AG04450 (cell line): ENCODE results near the gene MINK1. TPM values are rescaled to one million over a fixed set of nuclear protein-coding genes. Genes with fewer than 3 reads are reported as not detected.
"Not testable (repeated sequence)": the region's sequence is repeated elsewhere in the genome, so short reads cannot be mapped to it uniquely, and the experiment has no call there.

Source experiments
- CTCF ChIA-PET: fragments of 300-600, 350-600 bp; formaldehyde crosslinking; extraction: SDS; loops from one replicate; lab custom pipeline; 2022; ENCODE audit warnings: antibody characterized with exemption, inconsistent platforms; lab: Charles Lee
- POLR2A ChIA-PET: fragments of 350-600 bp; formaldehyde crosslinking; extraction: SDS; loops from one replicate; lab custom pipeline; 2021; ENCODE audit warnings: antibody characterized with exemption, inconsistent platforms; lab: Yijun Ruan, JAX
- DNase-seq: peaks from one replicate; pipeline ENCODE4 v3.0.0-alpha.2; 2011; ENCODE audit warnings: low read depth, low spot score
- H3K27ac ChIP-seq: one replicate; pipeline ENCODE4 v1.5.1; 2012; ENCODE audit warnings: low read depth, low read length, control low read depth
- H3K27me3 ChIP-seq: one replicate; pipeline ENCODE4 v1.6.0; 2012; ENCODE audit warnings: low read length; ENCODE audit not compliant: control insufficient read depth, insufficient read depth
- H3K4me3 ChIP-seq: 2 replicates; pipeline ENCODE4 v1.5.1; 2011; ENCODE audit warnings: mild to moderate bottlenecking, low read depth, low read length, control low read depth
- H3K9me3 ChIP-seq: 2 replicates; pipeline ENCODE4 v1.5.1; 2012; ENCODE audit warnings: low read length; ENCODE audit not compliant: control insufficient read depth, insufficient read depth
- CTCF ChIP-seq: IDR thresholded peaks from 2 replicates; pipeline ENCODE4 v1.5.1; 2011; ENCODE audit warnings: low read depth, low read length, control low read depth, inconsistent platforms
- polyA plus RNA-seq: library from polyadenylated mRNA; depleted of rRNA; stranded (reverse); fragments of >200 nt; gene quantifications from 2 replicates; pipeline ENCODE4 v1.2.3, GENCODE V29; 2011

MINK1 gene
- polyA plus RNA-seq, 1 experiment = 29.4 TPM

GRCh38 chr17:4856937-4857314, 23.8 kb downstream of the MINK1 start:
- no peak overlapping the region for H3K4me3 ChIP-seq
- DNase-seq = no peak
- CTCF ChIA-PET = interaction anchor here (1.1 kb wide), 1 partner anchor 41 kb away, joined by 3 read pairs; no protein-coding TSS in a partner anchor

GRCh38 chr17:4857347-4857746, 24.2 kb downstream of the MINK1 start:
- not testable (repeated sequence) for DNase-seq, H3K27me3 ChIP-seq, H3K9me3 ChIP-seq, H3K27ac ChIP-seq, H3K4me3 ChIP-seq
- ChIA-PET CTCF (interaction anchor here (0.7 to 1.5 kb wide), 5 partner anchors 19 to 68 kb away, joined by 3 to 7 read pairs (median 3); no protein-coding TSS in a partner anchor), POLR2A (interaction anchor here (0.5 to 0.6 kb wide), 3 partner anchors 27 to 244 kb away, joined by 4 to 8 read pairs (median 8); no protein-coding TSS in a partner anchor)

More at GRCh38 chr17:4856937-4857314, 23.8 kb downstream of the MINK1 start:
- no peak for TF ChIP-seq CTCF
- Histone ChIP-seq H3K27ac (no peak overlapping the region), H3K27me3 (no peaks in the 10 kb centered on the region), H3K9me3 (no peaks in the 10 kb centered on the region)
- POLR2A ChIA-PET = interaction anchor here (0.6 kb wide), 1 partner anchor 55 kb away, joined by 8 read pairs; no protein-coding TSS in a partner anchor

GRCh38 chr17:4858068-4858881, 25.1 kb downstream of the MINK1 start:
- ChIA-PET CTCF (interaction anchor here (0.7 to 1.5 kb wide), 5 partner anchors 18 to 69 kb away, joined by 3 to 7 read pairs (median 3); no protein-coding TSS in a partner anchor), POLR2A (interaction anchor here (0.6 to 1.2 kb wide), 3 partner anchors 30 to 68 kb away, joined by 3 to 4 read pairs (median 3); partner anchors contain the start of gene PSMB6)
- Histone ChIP-seq H3K27me3 (no peaks in the 10 kb centered on the region), H3K27ac (no peak overlapping the region), H3K9me3 (no peaks in the 10 kb centered on the region), H3K4me3 (no peak overlapping the region)
- no peak for TF ChIP-seq CTCF
- no peak for DNase-seq

- ChIA-PET POLR2A (interaction anchor here (1.0 to 1.2 kb wide), 2 partner anchors 63 to 69 kb away, joined by 3 to 4 read pairs; partner anchors contain the start of gene PSMB6), CTCF (interaction anchor here (0.5 to 1.5 kb wide), 3 partner anchors 11 to 69 kb away, joined by 3 to 7 read pairs (median 4); no protein-coding TSS in a partner anchor)
- H3K9me3 ChIP-seq = no peaks in the 10 kb centered on the region
- DNase-seq = no peak
- no peak overlapping the region for H3K4me3 ChIP-seq
- no peaks in the 10 kb centered on the region for H3K27me3 ChIP-seq
- TF ChIP-seq CTCF = no peak
- H3K27ac ChIP-seq = no peak overlapping the region
These were observed 25.7 kb downstream of the MINK1 start for GRCh38 chr17:4858882-4859260.

- Histone ChIP-seq H3K9me3 (no peaks in the 10 kb centered on the region), H3K4me3 (no peak overlapping the region), H3K27ac (no peak overlapping the region), H3K27me3 (no peaks in the 10 kb centered on the region)
- POLR2A ChIA-PET = no interaction called here
- CTCF ChIA-PET = interaction anchor here (0.6 to 1.1 kb wide), 2 partner anchors 71 to 147 kb away, joined by 3 read pairs; no protein-coding TSS in a partner anchor
- no peak for TF ChIP-seq CTCF
- DNase-seq = no peak
These were observed 26.9 kb downstream of the MINK1 start for GRCh38 chr17:4859816-4860625.
